Brain microvascular endothelial cell (primary cell): Measurements from ENCODE around the gene CTBP2.

Experiments
- DNase-seq: peaks from one replicate; pipeline ENCODE4 v3.0.0-alpha.2; 2020
- H3K27ac ChIP-seq: fragments of 250-450 bp; sonication (Bioruptor Pico); 2 replicates; pipeline ENCODE4 v1.5.1; 2020; ENCODE audit warnings: mild to moderate bottlenecking, moderate library complexity
- H3K27me3 ChIP-seq: fragments of 250-450 bp; sonication (Bioruptor Pico); replicated peaks from 2 replicates; pipeline ENCODE4 v1.5.1; 2020; ENCODE audit warnings: mild to moderate bottlenecking
- H3K36me3 ChIP-seq: fragments of 250-450 bp; sonication (Bioruptor Pico); replicated peaks from 2 replicates; pipeline ENCODE4 v1.5.1; 2020; ENCODE audit warnings: mild to moderate bottlenecking
- H3K4me3 ChIP-seq: 2 replicates; pipeline ENCODE4 v1.5.1; 2011; ENCODE audit warnings: low read depth, mild to moderate bottlenecking, control low read depth, low read length, moderate library complexity
- in situ Hi-C: cut with HindIII; loops from 2 replicates; pipeline ENCODE4 v1.10.0; 2017; ENCODE audit warnings: low sequenced_read_pairs, low pct_ligation_motif_present
- TF ChIP-seq, protein P1 (sequence below): IDR thresholded peaks from 2 replicates; pipeline ENCODE4 v1.5.1; 2011; ENCODE audit warnings: low read depth, mild to moderate bottlenecking, moderate library complexity, low read length, control low read depth, inconsistent platforms; ENCODE audit errors: missing control alignments

The CTBP2 gene

DNA sequence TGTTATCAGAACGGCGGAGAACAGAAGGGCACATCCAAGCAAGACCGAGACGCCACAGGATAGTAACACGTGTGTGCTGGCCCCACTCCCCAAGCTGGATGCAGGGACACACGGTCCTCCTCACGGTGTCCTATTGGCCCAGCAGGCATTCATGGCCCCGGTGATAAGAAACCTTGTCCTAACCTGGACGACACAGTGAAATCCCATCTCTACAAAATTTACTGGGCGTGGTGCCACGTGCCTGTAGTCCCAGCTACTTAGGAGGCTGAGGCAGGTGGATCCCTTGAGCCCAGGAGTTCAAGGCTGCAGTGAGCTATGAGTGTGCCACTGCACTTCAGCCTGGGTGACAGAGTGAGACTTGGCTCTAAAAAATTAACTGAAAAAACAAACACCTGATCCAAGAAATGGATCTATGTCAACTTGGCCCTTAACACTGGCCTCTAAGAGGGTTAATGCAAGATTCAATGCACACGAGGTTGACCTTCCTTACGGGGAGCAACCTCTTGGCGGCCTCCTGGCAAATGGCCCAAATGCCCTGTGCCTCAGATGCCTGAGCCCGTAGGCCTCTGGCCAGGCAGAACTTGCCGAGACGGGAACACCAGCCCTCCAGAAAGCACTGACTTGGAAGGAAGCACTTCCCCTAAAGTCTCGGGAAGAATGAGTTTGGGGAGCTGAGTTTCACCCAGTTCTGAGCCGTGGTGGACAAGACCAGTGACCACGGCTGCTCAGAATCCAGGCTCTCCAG, 146.1 kb downstream of the CTBP2 start:
- DNase-seq = no peak
- no peak overlapping the region for H3K4me3 ChIP-seq

GRCh38 chr10:125013529-125013872, 146.9 kb downstream of the CTBP2 start:
- Histone ChIP-seq H3K27ac (no peak overlapping the region), H3K27me3 (no peaks in the 10 kb centered on the region), H3K36me3 (peaks cover 3% of the 10 kb centered on the region), H3K4me3 (no peak overlapping the region)
- in situ Hi-C loops = no loop called here
- DNase-seq = no peak
- TF ChIP-seq, protein P1, sequence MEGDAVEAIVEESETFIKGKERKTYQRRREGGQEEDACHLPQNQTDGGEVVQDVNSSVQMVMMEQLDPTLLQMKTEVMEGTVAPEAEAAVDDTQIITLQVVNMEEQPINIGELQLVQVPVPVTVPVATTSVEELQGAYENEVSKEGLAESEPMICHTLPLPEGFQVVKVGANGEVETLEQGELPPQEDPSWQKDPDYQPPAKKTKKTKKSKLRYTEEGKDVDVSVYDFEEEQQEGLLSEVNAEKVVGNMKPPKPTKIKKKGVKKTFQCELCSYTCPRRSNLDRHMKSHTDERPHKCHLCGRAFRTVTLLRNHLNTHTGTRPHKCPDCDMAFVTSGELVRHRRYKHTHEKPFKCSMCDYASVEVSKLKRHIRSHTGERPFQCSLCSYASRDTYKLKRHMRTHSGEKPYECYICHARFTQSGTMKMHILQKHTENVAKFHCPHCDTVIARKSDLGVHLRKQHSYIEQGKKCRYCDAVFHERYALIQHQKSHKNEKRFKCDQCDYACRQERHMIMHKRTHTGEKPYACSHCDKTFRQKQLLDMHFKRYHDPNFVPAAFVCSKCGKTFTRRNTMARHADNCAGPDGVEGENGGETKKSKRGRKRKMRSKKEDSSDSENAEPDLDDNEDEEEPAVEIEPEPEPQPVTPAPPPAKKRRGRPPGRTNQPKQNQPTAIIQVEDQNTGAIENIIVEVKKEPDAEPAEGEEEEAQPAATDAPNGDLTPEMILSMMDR = no peak

More for the DNA sequence above, 146.1 kb downstream of the CTBP2 start:
- TF ChIP-seq, protein P1 = no peak
- Histone ChIP-seq H3K36me3 (peaks cover 3% of the 10 kb centered on the region), H3K27ac (no peak overlapping the region), H3K27me3 (no peaks in the 10 kb centered on the region)
- in situ Hi-C loops = no loop called here

- Histone ChIP-seq H3K36me3 (peaks cover 3% of the 10 kb centered on the region), H3K4me3 (no peak overlapping the region), H3K27ac (no peak overlapping the region), H3K27me3 (no peaks in the 10 kb centered on the region)
- TF ChIP-seq, protein P1 = no peak
- in situ Hi-C loops = no loop called here
- no peak for DNase-seq
Measured at GRCh38 chr10:125012851-125013528, 147.4 kb downstream of the CTBP2 start.

GRCh38 chr10:125011926-125012705, 148.2 kb downstream of the CTBP2 start:
- Histone ChIP-seq H3K27ac (no peak overlapping the region), H3K4me3 (no peak overlapping the region), H3K27me3 (no peaks in the 10 kb centered on the region), H3K36me3 (peaks cover 3% of the 10 kb centered on the region)
- in situ Hi-C loops = no loop called here
- peak; percentile 22 for DNase-seq
- TF ChIP-seq, protein P1 = no peak

DNA sequence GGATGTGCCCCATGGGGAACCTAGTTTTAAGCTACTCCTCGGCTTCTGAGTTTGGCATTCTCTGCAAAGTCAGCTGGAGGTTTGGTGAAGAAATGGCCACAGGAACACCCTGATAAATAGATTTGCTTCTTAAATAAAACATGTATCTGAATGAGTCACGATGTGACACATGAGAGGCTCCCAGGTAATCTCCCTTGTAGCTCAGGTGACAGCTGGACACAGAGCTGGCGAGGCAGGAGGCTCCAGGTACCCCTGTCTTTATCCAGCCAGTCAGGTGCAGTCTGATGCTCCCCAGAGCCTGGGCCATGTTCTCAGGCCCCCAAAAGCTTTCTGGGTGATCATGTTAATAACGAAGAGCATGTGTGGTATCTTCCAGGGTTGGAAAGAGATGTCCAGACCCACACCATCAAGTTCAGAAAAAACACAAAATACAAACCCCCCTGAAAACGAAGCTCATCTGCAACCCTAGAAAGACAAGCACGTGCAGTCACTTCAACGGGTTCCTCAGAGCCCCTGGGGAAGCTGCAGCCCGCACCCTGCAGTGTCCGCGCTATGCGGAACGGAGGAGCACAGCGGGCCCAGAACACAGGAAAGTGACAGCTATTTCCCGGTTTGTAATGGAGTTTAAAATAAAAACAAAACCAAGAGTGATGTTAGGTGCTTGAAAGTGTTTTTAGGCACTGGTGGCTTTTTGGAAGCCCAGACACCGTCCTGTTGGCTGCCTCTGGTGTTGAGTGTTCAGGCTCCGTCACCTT, 149.0 kb downstream of the CTBP2 start:
- H3K27me3 ChIP-seq = no peaks in the 10 kb centered on the region
- H3K4me3 ChIP-seq = no peak overlapping the region
- H3K27ac ChIP-seq = no peak overlapping the region
- no peak for DNase-seq
- in situ Hi-C loops = no loop called here
- TF ChIP-seq, protein P1 = no peak
- peaks cover 3% of the 10 kb centered on the region for H3K36me3 ChIP-seq
